Ectodermal cell (in vitro differentiated cells): Measurements from ENCODE around the gene LHX8.

Experiments
- H3K27ac ChIP-seq: 2 replicates; pipeline ENCODE4 v1.7.0; 2013; ENCODE audit warnings: mild to moderate bottlenecking, low read depth, low read length; ENCODE audit not compliant: insufficient read depth, poor library complexity, severe bottlenecking
- H3K27me3 ChIP-seq: 2 replicates; pipeline ENCODE4 v1.7.0; 2013; ENCODE audit warnings: mild to moderate bottlenecking, low read length; ENCODE audit not compliant: insufficient read depth, control insufficient read depth, poor library complexity, severe bottlenecking
- H3K36me3 ChIP-seq: one replicate; pipeline ENCODE4 v1.7.0; 2013; ENCODE audit warnings: low read length; ENCODE audit not compliant: control insufficient read depth, insufficient read depth
- H3K4me1 ChIP-seq: one replicate; pipeline ENCODE4 v1.7.0; 2013; ENCODE audit warnings: low read length; ENCODE audit not compliant: control insufficient read depth, insufficient read depth
- H3K4me3 ChIP-seq: 2 replicates; pipeline ENCODE4 v1.7.0; 2013; ENCODE audit warnings: low read depth, low read length, control low read depth; ENCODE audit not compliant: insufficient read depth
- H3K9me3 ChIP-seq: 2 replicates; pipeline ENCODE4 v1.7.0; 2013; ENCODE audit warnings: mild to moderate bottlenecking, low read length, moderate library complexity; ENCODE audit not compliant: control insufficient read depth
- WGBS, 2 experiments: methylation state at CpG; one replicate each; pipeline ENCODE4 v1.1.7; 2013; ENCODE audit warnings: missing lambda C conversion rate in 2 of 2; 5-methylcytosine and 5-hydroxymethylcytosine counted together

The LHX8 gene

DNA sequence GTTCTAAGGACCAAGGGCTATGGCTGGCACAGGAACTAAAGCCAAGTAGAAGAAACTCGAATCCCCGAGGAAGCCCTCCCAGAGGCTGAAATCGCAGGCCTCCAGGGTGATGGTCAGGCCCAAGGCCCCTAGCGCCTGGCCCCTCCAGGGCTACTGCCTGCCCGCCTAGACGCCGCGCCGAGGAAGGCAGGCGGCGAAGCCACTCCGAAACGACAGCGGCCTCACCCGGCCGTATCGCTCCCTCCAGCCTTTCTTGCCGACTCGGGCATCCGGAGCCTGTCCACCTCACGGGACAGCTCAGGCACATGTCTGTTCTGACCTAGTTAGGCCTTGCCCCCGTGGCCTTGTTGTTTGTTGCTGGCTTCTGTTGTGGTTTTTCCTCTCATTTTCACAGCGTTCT, 9.7 kb upstream of the LHX8 start:
- 96% methylated on average over 23 of the region's 23 CpGs for WGBS, 2 experiments

DNA sequence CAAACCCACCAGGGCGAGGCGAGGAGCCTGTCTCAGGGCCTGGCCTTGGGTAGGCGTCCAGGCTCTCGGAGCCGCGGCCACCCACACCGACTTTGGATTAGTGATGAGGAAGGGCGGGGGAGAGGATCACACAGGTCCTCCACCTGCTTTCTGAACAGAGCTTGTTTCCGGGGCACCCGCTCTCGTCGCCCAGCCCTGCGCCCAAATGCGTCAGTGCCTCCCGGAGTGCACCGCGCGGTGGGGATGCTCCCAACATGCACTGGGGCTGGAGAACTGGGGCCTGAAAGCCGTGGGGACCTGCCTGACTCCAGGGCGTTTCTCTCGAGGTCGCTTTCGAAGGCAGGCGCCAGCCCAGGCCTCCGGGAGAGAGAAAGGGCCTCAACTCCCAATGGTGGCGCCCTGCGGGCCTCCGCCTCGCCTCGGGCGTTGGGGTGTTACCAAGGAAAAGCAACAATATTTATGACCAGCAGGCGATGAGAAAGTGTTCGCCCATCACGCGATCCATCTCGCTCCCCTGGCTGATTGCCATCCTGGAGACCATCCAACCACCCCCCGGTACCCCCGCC, 8.9 kb upstream of the LHX8 start:
- peaks cover 38% of the 10 kb centered on the region for H3K27me3 ChIP-seq
- H3K36me3 ChIP-seq: no peaks in the 10 kb centered on the region
- WGBS, 2 experiments: 95 to 96% methylated on average over 38 of the region's 38 CpGs

More for the DNA sequence above, 9.7 kb upstream of the LHX8 start:
- Histone ChIP-seq H3K36me3 (no peaks in the 10 kb centered on the region), H3K4me1 (no peaks in the 10 kb centered on the region), H3K9me3 (no peaks in the 10 kb centered on the region), H3K4me3 (no peak overlapping the region), H3K27me3 (peaks cover 30% of the 10 kb centered on the region), H3K27ac (no peak overlapping the region)

DNA sequence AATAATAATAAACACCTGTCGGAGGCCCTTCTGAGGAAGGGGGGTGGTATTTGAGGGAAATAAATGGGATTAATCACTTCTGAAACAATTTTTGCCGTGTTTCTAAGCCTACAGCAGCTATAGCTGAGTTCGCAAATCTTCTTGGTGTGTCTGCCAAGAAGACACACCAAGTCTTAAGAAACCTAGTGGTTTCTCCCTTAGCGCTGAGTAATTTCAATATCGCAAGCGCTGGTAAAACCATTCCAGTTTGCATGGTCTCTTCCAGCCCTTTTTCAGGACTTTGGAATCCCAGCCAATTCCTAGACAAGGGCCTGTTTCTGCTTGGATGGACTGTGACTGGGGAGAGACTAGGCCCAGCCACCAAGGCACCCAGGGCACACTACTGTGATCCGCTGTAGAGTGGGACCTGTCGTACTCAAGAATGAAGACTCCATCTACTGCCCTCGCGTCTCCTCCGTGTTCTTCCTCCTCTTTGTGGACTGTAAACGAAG, 7.5 kb upstream of the LHX8 start:
- no peak overlapping the region for H3K4me3 ChIP-seq
- peaks cover 52% of the 10 kb centered on the region for H3K27me3 ChIP-seq

More for the DNA sequence above, 8.9 kb upstream of the LHX8 start:
- peaks cover 3% of the 10 kb centered on the region for H3K4me1 ChIP-seq
- H3K27ac ChIP-seq: no peak overlapping the region
- H3K4me3 ChIP-seq: no peak overlapping the region
- H3K9me3 ChIP-seq: no peaks in the 10 kb centered on the region

DNA sequence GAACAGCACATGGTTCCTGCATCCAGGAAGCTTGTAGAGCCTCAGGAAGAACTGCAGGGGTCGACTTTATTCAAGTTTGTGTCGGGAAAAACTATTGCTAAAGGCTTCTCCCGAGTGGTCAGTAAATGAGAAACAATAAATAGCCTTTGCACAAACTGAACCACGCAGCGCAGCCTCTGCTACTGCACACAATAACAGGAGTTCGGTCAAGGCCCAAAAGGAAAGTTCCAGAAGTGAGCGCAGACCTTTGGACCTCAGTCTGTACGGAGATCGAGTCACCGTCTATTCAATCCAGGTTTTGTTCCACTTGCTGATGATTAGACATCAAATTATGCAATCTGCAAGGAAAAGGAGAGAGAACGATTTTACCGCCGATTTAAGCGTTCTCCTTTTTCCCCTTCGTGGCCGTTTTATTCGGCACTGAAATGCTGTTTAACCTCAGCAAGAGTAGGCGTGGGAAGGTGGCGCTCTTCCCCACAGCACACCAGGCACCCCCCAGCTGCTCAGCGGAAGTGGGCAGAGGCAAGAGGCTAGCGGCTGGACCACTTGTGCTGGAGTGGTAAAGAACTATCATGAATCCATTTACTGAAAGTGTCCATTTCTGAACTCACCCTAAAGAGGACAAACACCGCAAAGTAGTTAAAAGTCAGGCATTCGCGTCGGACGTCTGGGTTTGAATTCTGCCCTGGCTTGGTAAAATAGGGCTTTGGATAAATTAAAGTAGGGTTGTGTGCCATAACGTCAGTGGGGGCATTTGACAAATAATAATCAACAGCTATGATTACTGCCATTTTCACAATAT, 6.1 kb upstream of the LHX8 start:
- 85 to 88% methylated on average over 26 of the region's 27 CpGs for WGBS, 2 experiments
- H3K4me1 ChIP-seq: peaks cover 18% of the 10 kb centered on the region
- peaks cover 67% of the 10 kb centered on the region for H3K27me3 ChIP-seq
- H3K36me3 ChIP-seq: no peaks in the 10 kb centered on the region
- no peak overlapping the region for H3K27ac ChIP-seq
- H3K9me3 ChIP-seq: no peaks in the 10 kb centered on the region
- no peak overlapping the region for H3K4me3 ChIP-seq

More for the DNA sequence above, 7.5 kb upstream of the LHX8 start:
- no peaks in the 10 kb centered on the region for H3K36me3 ChIP-seq
- 93 to 94% methylated on average over 12 of the region's 12 CpGs for WGBS, 2 experiments
- no peaks in the 10 kb centered on the region for H3K9me3 ChIP-seq
- peaks cover 12% of the 10 kb centered on the region for H3K4me1 ChIP-seq
- no peak overlapping the region for H3K27ac ChIP-seq

DNA sequence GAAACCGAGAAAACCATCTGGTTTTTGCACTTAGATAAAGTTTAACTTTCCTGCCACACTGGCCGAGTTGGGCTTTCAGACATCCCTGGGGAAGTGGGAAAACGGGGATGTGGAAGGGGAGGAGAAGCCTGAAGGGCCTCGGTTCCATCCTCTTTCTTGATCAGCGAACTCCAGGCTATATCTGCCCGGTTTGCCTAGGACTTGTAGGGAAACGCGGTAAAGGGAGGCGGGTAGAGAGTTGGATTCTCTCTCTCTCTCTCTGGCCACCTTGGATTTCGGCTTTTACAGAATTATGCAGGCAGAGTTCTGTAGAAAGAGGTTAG, 4.6 kb upstream of the LHX8 start:
- Histone ChIP-seq H3K4me3 (no peak overlapping the region), H3K36me3 (no peaks in the 10 kb centered on the region), H3K27me3 (peaks cover 82% of the 10 kb centered on the region), H3K4me1 (peaks cover 30% of the 10 kb centered on the region), H3K27ac (no peak overlapping the region), H3K9me3 (no peaks in the 10 kb centered on the region)
- 5 to 8% methylated on average over 10 of the region's 10 CpGs for WGBS, 2 experiments

DNA sequence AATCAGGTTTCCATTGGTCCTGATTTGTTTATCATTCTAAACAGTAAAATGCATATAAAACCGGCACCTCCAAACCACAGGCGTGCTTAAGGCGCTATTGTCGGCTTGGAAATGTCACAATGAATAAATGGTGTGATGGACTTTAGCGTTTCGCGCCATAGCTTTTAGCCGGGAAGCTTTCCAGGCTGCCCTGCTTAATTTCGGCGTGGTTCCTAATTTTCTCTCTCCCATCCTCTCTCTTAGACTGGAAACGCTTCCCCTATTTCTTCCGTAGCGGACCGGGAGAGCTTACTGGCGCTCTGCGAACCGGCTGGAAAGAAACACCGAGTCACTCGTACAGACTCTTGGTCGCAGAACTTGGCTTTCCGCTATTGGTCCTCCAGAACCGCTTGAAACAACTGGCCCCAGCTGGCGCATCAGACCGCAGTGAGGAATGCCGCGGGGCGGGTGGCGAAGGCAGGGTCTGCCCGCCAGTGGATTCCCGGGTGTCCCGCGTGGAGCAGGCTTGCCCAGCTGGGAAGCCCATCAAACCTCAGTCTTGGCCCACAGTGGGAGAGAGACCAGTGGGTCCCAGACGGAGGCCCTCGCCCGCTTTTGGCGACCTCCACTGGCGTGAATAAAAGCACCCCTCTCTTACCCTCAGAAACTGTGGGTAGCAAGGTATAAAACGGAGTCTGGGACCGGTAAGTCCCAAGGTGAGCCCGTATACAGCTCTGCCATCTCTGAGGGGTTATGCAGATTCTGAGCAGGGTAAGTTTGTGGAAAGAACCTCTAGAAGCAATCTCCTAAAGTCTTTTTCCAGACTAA, 4.0 kb upstream of the LHX8 start:
- Histone ChIP-seq H3K4me3 (peak overlapping the region; percentile 7), H3K36me3 (no peaks in the 10 kb centered on the region)
- WGBS, 2 experiments: 1% methylated on average over 40 of the region's 40 CpGs

DNA sequence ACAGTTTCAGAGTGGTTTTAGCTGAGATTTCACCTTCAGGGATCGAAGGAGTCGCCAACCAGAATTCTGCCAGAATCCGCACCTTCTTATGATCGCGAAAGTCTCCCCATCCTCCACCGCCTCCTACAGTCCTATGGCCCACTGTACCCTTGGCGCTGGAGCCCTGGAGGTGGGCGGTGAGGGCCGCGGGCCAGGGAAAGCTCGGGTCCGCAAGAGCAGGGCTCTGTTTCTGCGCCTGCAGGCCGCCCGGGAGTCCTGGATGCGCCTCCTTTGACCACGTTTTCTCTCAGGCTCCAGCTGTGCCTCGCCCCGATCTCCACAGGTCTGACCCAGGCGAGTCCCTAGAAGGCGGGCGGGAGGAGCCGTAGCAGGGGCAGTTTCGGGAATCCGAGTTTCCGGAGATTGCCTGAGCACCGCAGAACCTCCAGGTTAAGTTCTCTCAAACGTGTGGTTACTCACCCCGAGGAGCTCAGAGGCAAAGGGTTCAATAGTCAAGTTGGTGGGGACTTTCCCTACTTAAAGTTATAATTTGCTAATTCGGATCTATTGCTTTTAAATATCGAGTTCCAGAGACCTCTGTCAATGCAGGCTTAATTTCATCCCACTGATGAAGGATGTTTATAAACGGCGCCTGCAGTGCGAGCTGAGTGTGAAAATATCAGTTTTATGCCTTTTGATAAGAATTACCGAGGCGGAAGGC, 3.2 kb upstream of the LHX8 start:
- Histone ChIP-seq H3K27ac (no peak overlapping the region), H3K27me3 (peaks cover 96% of the 10 kb centered on the region), H3K4me1 (peaks cover 44% of the 10 kb centered on the region), H3K9me3 (no peaks in the 10 kb centered on the region), H3K36me3 (no peaks in the 10 kb centered on the region), H3K4me3 (no peak overlapping the region)
- 1 to 2% methylated on average over 36 of the region's 36 CpGs for WGBS, 2 experiments

More for the DNA sequence above, 4.0 kb upstream of the LHX8 start:
- peaks cover 87% of the 10 kb centered on the region for H3K27me3 ChIP-seq
- no peaks in the 10 kb centered on the region for H3K9me3 ChIP-seq
- peaks cover 36% of the 10 kb centered on the region for H3K4me1 ChIP-seq
- H3K27ac ChIP-seq: no peak overlapping the region

DNA sequence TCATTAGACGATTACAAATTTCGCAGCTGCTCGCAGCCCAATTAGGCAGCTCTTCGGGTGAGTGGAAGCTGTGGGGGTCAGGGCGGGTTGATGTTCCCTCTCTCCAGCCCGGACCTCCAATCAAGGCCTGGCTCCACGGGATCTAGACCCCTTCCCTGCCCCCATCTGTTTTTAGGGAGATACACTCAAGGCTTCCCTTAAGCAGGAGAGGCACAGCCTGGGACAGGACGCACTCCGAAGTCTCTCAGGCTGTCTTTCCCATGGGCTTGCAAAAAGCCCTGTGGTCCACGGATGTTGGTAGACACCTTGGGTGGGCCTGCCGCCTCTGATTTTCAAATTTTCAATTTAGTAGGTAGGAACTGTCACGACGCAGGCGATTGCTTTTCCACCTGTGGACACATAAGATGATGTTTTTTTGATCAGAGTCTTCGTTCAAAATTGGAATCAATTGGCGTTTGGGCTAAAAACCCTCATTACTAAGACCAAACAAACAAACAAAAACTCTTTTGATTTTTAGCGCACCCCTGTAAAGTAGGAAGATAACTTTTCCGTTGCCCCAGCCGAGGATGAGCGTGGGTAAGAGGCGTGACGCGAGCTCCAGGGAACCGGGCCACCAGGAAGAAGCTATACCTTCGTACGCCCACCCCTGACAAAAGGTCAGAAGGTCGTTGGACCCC, 2.5 kb upstream of the LHX8 start:
- Histone ChIP-seq H3K4me1 (peaks cover 44% of the 10 kb centered on the region), H3K4me3 (no peak overlapping the region), H3K9me3 (no peaks in the 10 kb centered on the region), H3K27me3 (peaks cover 100% of the 10 kb centered on the region), H3K27ac (no peak overlapping the region), H3K36me3 (no peaks in the 10 kb centered on the region)
- 0 to 2% methylated on average over 27 of the region's 27 CpGs for WGBS, 2 experiments

DNA sequence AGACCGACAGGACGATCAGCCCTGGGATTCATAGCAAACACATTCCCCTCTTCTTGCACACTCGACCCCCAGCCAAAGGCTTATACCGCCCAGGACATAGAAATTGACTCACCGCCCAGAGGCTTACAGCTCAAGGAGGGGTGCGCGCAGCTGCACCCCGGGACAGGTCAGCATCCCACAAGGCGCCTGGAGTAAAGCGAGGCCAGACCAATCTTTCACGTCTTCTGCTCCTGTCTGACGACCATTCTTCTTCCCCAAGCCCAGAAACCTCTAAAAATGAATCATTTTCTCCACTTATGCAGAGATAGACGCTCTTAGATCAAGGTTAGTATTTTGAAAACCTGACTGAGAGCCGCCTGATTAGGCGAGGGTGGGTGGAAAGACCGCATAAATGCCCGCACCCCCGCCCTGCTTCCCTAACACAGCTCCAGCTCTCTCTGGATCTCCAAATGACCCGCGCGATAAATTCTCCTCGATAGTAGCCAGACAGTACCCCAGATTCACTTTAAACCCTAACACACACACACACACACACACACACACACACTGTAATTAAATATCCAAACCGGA, 1.9 kb upstream of the LHX8 start:
- Histone ChIP-seq H3K4me3 (no peak overlapping the region), H3K27ac (no peak overlapping the region), H3K9me3 (no peaks in the 10 kb centered on the region), H3K36me3 (no peaks in the 10 kb centered on the region), H3K27me3 (peaks cover 100% of the 10 kb centered on the region), H3K4me1 (peaks cover 47% of the 10 kb centered on the region)
- 1% methylated on average over 23 of the region's 23 CpGs for WGBS, 2 experiments
